ENCODE measurements around the gene CLPTM1.

Gene CLPTM1

GRCh38 chr19:45041125-45041524 is 85.9 kb downstream of the CLPTM1 start:
- H3K9ac ChIP-seq (ENCODE audit: low read depth, low read length): no peak overlapping the region
- TF ChIP-seq, protein P1, sequence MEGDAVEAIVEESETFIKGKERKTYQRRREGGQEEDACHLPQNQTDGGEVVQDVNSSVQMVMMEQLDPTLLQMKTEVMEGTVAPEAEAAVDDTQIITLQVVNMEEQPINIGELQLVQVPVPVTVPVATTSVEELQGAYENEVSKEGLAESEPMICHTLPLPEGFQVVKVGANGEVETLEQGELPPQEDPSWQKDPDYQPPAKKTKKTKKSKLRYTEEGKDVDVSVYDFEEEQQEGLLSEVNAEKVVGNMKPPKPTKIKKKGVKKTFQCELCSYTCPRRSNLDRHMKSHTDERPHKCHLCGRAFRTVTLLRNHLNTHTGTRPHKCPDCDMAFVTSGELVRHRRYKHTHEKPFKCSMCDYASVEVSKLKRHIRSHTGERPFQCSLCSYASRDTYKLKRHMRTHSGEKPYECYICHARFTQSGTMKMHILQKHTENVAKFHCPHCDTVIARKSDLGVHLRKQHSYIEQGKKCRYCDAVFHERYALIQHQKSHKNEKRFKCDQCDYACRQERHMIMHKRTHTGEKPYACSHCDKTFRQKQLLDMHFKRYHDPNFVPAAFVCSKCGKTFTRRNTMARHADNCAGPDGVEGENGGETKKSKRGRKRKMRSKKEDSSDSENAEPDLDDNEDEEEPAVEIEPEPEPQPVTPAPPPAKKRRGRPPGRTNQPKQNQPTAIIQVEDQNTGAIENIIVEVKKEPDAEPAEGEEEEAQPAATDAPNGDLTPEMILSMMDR (IDR thresholded peaks at IDR 0.05; ENCODE audit: borderline replicate concordance, extremely low read depth, low read length, poor library complexity, severe bottlenecking): no peak
- no peak for TF ChIP-seq EZH2 (IDR thresholded peaks at IDR 0.05; ENCODE audit: borderline replicate concordance, low read depth, low read length, severe bottlenecking)
- no peak overlapping the region for H3K27ac ChIP-seq (ENCODE audit: low read length)
- H3K4me3 ChIP-seq (ENCODE audit: low read depth in 1 of 2, low read length in 2 of 2): peak overlapping the region in 1 of 2 experiments; percentile 29; a peak in 1 of 4 replicates
- H3K4me1 ChIP-seq (ENCODE audit: insufficient read depth, low read length): peaks cover 38% of the 10 kb centered on the region
- H3K36me3 ChIP-seq (ENCODE audit: insufficient read depth, low read length): peaks cover 66% of the 10 kb centered on the region
- H3K4me2 ChIP-seq (ENCODE audit: insufficient read depth, low read length): peak overlapping the region; percentile 40; the same call in 1 of the 2 replicates
- H2AFZ ChIP-seq (ENCODE audit: low read depth, low read length): no peak overlapping the region
- H3K79me2 ChIP-seq (ENCODE audit: insufficient read depth, low read length): peaks cover 70% of the 10 kb centered on the region
- H3K27me3 ChIP-seq (ENCODE audit: insufficient read depth, low read length, poor library complexity): no peaks in the 10 kb centered on the region
- H3K9me3 ChIP-seq (ENCODE audit: insufficient read depth, low read length, severe bottlenecking): no peaks in the 10 kb centered on the region
- peaks cover 59% of the 10 kb centered on the region for H4K20me1 ChIP-seq (ENCODE audit: insufficient read depth, low read length)
- DNase-seq (no peak), ATAC-seq (ENCODE audit: insufficient read depth, low read depth) (no peak)

All from DND-41 (cell line).